Upper lobe of left lung (tissue), 4 donors: Measurements from ENCODE around the gene NRXN3.

Experiments
- CTCF ChIP-seq, 6 experiments: fragments of 450-650 bp in 4 of 6; fragments of 200-600 bp in 2 of 6; sonication (generic) in 2 of 6; IDR thresholded peaks; one replicate each; pipeline ENCODE4 v1.5.1; 2016 to 2019; ENCODE audit warnings: antibody characterized with exemption in 6 of 6
- EP300 ChIP-seq, 4 donors: sonication (generic); formaldehyde crosslinking; IDR thresholded peaks; one replicate each; pipeline ENCODE4 v1.5.1; 2017; ENCODE audit warnings: antibody characterized with exemption in 4 of 4, control low read depth in 2 of 4
- POLR2A ChIP-seq, 4 donors: fragments of 450-650 bp; IDR thresholded peaks; one replicate each; pipeline ENCODE4 v1.5.1; 2016 to 2017; ENCODE audit warnings: antibody characterized with exemption in 4 of 4, mild to moderate bottlenecking in 2 of 4
- POLR2AphosphoS5 ChIP-seq, 2 donors: sonication (generic); formaldehyde crosslinking; IDR thresholded peaks; one replicate each; pipeline ENCODE4 v1.5.1; 2017; ENCODE audit warnings: antibody characterized with exemption in 2 of 2

GRCh38 chr14:79802093-79802492 is 1631.9 kb downstream of the NRXN3 start:
- no peak for TF ChIP-seq CTCF (IDR thresholded peaks at IDR 0.05)
- no peak for TF ChIP-seq EP300 (IDR thresholded peaks at IDR 0.05)
- TF ChIP-seq POLR2A (IDR thresholded peaks at IDR 0.05) = no peak
- no peak for TF ChIP-seq POLR2AphosphoS5 (IDR thresholded peaks at IDR 0.05)
